ENCODE measurements around the gene REXO1. TPM values are rescaled to one million over a fixed set of nuclear protein-coding genes. Genes with fewer than 3 reads are reported as not detected.

Gene REXO1
- total and polyA plus RNA-seq, 9 of the 15 experiments (the other 6 are each of a cell fraction or from before 2014, with no cell fraction given) = 0.04 to 63.3 (median 15.8) TPM

DNA sequence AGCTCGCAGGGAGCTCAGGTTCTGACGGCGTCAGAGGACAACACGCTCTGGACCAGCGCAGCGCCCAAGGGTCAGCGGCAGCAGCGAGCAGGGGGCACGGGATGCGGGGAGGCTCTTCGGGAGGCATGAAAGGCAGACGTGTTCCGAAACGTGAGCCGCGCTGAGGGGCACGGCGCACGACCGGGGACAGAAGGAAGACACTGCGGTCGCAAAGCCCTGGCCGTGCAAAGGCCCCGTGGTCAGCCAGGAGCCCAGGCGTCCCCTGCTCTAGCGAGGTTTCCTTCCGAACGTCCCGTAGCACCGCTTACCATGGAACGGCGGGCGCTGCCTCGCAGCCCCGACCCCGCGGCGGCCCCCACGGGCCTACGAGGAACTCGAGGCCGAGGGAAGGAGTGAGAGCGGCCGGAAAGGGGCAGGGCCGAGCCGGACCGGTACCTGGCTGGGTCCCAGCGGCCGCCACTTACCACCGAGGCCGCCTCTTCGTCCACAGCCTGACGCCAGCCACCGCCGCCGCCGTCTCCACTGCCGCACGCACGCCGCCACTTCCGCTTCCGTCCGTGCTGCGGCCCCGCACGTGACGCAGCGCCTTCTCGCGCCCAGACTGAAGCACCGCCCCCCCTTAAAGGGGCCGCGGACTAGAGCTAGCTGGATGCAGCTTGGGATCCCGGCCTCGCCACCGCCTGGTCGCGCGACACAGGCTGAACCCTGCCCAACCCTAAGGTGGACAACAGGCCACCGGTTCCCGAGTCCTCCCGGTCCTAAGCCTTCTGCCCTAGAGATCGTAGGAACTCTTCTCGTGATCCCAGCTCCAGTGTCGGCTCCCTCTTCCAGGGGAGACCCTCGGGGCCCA is 27.6 kb upstream of the REXO1 start (continued):
- TF ChIP-seq, protein P1, sequence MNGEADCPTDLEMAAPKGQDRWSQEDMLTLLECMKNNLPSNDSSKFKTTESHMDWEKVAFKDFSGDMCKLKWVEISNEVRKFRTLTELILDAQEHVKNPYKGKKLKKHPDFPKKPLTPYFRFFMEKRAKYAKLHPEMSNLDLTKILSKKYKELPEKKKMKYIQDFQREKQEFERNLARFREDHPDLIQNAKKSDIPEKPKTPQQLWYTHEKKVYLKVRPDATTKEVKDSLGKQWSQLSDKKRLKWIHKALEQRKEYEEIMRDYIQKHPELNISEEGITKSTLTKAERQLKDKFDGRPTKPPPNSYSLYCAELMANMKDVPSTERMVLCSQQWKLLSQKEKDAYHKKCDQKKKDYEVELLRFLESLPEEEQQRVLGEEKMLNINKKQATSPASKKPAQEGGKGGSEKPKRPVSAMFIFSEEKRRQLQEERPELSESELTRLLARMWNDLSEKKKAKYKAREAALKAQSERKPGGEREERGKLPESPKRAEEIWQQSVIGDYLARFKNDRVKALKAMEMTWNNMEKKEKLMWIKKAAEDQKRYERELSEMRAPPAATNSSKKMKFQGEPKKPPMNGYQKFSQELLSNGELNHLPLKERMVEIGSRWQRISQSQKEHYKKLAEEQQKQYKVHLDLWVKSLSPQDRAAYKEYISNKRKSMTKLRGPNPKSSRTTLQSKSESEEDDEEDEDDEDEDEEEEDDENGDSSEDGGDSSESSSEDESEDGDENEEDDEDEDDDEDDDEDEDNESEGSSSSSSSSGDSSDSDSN (IDR thresholded peaks at IDR 0.05; ENCODE audit: borderline replicate concordance in 1 of 2, low read depth in 2 of 2, low read length in 2 of 2) = peak in 1 of 2 experiments; percentile 50; a peak in 1 of 4 replicates
- no peak for TF ChIP-seq ZNF24 (IDR thresholded peaks at IDR 0.05)
- no peak; the same call in 1 of the 2 replicates for TF ChIP-seq KLF13 (tag; IDR thresholded peaks at IDR 0.05; ENCODE audit: borderline replicate concordance, low read depth)
- peak; percentile 72 for TF ChIP-seq PHF20 (IDR thresholded peaks at IDR 0.05; ENCODE audit: partially characterized antibody)
- TF ChIP-seq POLR2G (IDR thresholded peaks at IDR 0.05; ENCODE audit: low read depth, low read length) = peak; percentile 92
- TF ChIP-seq ATF7 (IDR thresholded peaks at IDR 0.05) = peak; percentile 79; the same call in 1 of the 2 replicates
- TF ChIP-seq ZNF224 (CRISPR knock-in tag; IDR thresholded peaks at IDR 0.05) = no peak
- peak; percentile 86 for TF ChIP-seq ETV1 (tag; conservative IDR thresholded peaks at IDR 0.05; ENCODE audit: low read depth)
- peak; percentile 54; the same call in 1 of the 2 replicates for TF ChIP-seq DIDO1 (tag; IDR thresholded peaks at IDR 0.05; ENCODE audit: low read depth)
- no peak for TF ChIP-seq NCOA2 (IDR thresholded peaks at IDR 0.05; ENCODE audit: partially characterized antibody in 2 of 2)
- TF ChIP-seq PHF8 (IDR thresholded peaks at IDR 0.05; ENCODE audit: borderline replicate concordance, low read length) = peak; percentile 83; the same call in 1 of the 2 replicates
- TF ChIP-seq, protein P2, sequence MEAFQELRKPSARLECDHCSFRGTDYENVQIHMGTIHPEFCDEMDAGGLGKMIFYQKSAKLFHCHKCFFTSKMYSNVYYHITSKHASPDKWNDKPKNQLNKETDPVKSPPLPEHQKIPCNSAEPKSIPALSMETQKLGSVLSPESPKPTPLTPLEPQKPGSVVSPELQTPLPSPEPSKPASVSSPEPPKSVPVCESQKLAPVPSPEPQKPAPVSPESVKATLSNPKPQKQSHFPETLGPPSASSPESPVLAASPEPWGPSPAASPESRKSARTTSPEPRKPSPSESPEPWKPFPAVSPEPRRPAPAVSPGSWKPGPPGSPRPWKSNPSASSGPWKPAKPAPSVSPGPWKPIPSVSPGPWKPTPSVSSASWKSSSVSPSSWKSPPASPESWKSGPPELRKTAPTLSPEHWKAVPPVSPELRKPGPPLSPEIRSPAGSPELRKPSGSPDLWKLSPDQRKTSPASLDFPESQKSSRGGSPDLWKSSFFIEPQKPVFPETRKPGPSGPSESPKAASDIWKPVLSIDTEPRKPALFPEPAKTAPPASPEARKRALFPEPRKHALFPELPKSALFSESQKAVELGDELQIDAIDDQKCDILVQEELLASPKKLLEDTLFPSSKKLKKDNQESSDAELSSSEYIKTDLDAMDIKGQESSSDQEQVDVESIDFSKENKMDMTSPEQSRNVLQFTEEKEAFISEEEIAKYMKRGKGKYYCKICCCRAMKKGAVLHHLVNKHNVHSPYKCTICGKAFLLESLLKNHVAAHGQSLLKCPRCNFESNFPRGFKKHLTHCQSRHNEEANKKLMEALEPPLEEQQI (IDR thresholded peaks at IDR 0.05) = no peak
- TF ChIP-seq, protein P3, sequence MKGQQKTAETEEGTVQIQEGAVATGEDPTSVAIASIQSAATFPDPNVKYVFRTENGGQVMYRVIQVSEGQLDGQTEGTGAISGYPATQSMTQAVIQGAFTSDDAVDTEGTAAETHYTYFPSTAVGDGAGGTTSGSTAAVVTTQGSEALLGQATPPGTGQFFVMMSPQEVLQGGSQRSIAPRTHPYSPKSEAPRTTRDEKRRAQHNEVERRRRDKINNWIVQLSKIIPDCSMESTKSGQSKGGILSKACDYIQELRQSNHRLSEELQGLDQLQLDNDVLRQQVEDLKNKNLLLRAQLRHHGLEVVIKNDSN (CRISPR knock-in tag; IDR thresholded peaks at IDR 0.05) = peak; percentile 100
- TF ChIP-seq, protein P4, sequence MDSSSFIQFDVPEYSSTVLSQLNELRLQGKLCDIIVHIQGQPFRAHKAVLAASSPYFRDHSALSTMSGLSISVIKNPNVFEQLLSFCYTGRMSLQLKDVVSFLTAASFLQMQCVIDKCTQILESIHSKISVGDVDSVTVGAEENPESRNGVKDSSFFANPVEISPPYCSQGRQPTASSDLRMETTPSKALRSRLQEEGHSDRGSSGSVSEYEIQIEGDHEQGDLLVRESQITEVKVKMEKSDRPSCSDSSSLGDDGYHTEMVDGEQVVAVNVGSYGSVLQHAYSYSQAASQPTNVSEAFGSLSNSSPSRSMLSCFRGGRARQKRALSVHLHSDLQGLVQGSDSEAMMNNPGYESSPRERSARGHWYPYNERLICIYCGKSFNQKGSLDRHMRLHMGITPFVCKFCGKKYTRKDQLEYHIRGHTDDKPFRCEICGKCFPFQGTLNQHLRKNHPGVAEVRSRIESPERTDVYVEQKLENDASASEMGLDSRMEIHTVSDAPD (CRISPR knock-in tag; IDR thresholded peaks at IDR 0.05) = no peak
- peak; percentile 72; the same call in 1 of the 2 replicates for TF ChIP-seq HLTF (IDR thresholded peaks at IDR 0.05)
- no peak for TF ChIP-seq MBD2 (IDR thresholded peaks at IDR 0.05; ENCODE audit: borderline replicate concordance, low read depth)
- TF ChIP-seq STAG1 (CRISPR knock-in tag; IDR thresholded peaks at IDR 0.05; ENCODE audit: borderline replicate concordance) = peak; percentile 39
- TF ChIP-seq RBM39 (optimal IDR thresholded peaks at IDR 0.05; ENCODE audit: low read depth, low read length) = no peak
- TF ChIP-seq ZNF696 (CRISPR knock-in tag; conservative IDR thresholded peaks at IDR 0.05) = no peak

All from K562 (cell line).